Chondrocyte (in vitro differentiated cells): ENCODE measurements around the gene SH3BP1. TPM values are rescaled to one million over a fixed set of nuclear protein-coding genes. Genes with fewer than 3 reads are reported as not detected.
A peak's percentile ranks its signal among the peaks of the same experiment; 100 is the strongest.

Experiments used
- DNase-seq: peaks from one replicate; pipeline ENCODE4 v3.0.0; 2021; ENCODE audit warnings: mixed read lengths, low spot score
- H3K27ac Mint-ChIP-seq: one replicate; pipeline ENCODE4 v1.8.0; 2021; ENCODE audit warnings: mild to moderate bottlenecking, moderate library complexity, mixed read lengths; ENCODE audit not compliant: unreplicated experiment
- H3K27me3 Mint-ChIP-seq: 2 replicates; pipeline ENCODE4 v1.8.0; 2021; ENCODE audit warnings: low read depth, mixed read lengths
- H3K36me3 Mint-ChIP-seq: 2 replicates; pipeline ENCODE4 v1.8.0; 2021; ENCODE audit warnings: low read depth, mixed read lengths
- H3K4me1 Mint-ChIP-seq: 2 replicates; pipeline ENCODE4 v1.8.0; 2021; ENCODE audit warnings: low read depth, mild to moderate bottlenecking, mixed read lengths
- H3K4me3 Mint-ChIP-seq: one replicate; pipeline ENCODE4 v1.8.0; 2021; ENCODE audit warnings: mild to moderate bottlenecking, moderate library complexity, mixed read lengths; ENCODE audit not compliant: unreplicated experiment
- H3K9me3 Mint-ChIP-seq: 2 replicates; pipeline ENCODE4 v1.8.0; 2021; ENCODE audit warnings: low read depth, mixed read lengths
- CTCF ChIP-seq: fragments of 200-600 bp; sonication (generic); IDR thresholded peaks from 2 replicates; pipeline ENCODE4 v1.5.0; 2021; ENCODE audit warnings: antibody characterized with exemption, mild to moderate bottlenecking, moderate library complexity
- total RNA-seq: library from RNA; stranded (reverse); gene quantifications from 3 replicates; pipeline ENCODE4 v1.2.1, GENCODE V29; 2021

Gene SH3BP1
- total RNA-seq, 1 donor from 2014 or later, result 2.7 TPM

DNA sequence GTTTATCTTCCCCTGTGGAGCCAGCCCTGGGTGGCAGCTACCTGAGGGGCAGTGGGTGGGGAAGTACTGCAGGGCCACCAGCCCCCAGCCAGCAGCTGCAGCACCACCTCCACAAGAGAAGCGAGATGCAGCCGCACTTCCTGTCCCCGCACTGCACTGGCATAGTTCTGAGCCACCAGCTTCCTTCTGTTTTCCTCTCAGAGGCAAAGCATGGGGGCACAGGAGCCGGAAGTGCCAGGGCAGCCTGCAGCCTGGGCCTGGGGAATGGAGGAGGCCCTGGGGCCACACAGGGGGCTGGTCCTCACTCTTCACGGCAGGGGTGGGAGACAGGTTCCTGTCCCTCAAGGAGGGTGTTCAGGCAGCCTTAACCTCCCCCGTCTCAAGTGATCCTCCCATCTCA lies 11.9 kb upstream of the SH3BP1 start:
- no peak overlapping the region for H3K27ac Mint-ChIP-seq
- H3K9me3 Mint-ChIP-seq, result no peaks in the 10 kb centered on the region
- peaks cover 3% of the 10 kb centered on the region for H3K4me1 Mint-ChIP-seq
- no peak for TF ChIP-seq CTCF
- no peaks in the 10 kb centered on the region for H3K27me3 Mint-ChIP-seq
- H3K36me3 Mint-ChIP-seq, result peaks cover 9% of the 10 kb centered on the region
- DNase-seq, result no peak
- H3K4me3 Mint-ChIP-seq, result no peak overlapping the region

GRCh38 chr22:37628830-37629229 lies 10.6 kb upstream of the SH3BP1 start:
- Mint-ChIP-seq H3K4me3 (no peak overlapping the region), H3K4me1 (peaks cover 7% of the 10 kb centered on the region)
- TF ChIP-seq CTCF, result no peak

DNA sequence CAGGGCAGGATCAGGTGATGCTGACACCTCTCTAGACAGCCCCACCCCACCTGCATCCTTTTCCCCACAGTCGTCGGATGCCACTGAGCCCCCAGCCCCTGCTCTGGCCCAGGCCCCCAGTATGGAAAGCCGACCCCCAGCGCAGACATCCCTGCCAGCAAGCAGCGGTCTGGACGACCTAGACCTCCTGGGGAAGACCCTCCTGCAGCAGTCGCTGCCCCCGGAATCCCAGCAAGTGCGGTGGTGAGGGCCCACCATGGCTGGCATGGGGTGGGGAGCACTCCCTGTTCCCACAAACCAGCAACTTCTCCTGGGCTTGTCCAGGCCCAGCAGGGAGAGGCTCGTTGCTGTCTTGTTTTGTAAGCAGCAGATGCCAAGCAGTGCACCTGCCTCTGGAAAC lies 9.5 kb upstream of the SH3BP1 start:
- TF ChIP-seq CTCF, result no peak
- Mint-ChIP-seq H3K4me1 (peaks cover 18% of the 10 kb centered on the region), H3K27ac (no peak overlapping the region), H3K27me3 (no peaks in the 10 kb centered on the region), H3K36me3 (peaks cover 5% of the 10 kb centered on the region), H3K4me3 (no peak overlapping the region), H3K9me3 (no peaks in the 10 kb centered on the region)
- DNase-seq, result no peak

More at GRCh38 chr22:37628830-37629229, 10.6 kb upstream of the SH3BP1 start:
- no peak for DNase-seq
- Mint-ChIP-seq H3K9me3 (no peaks in the 10 kb centered on the region), H3K27ac (no peak overlapping the region), H3K27me3 (no peaks in the 10 kb centered on the region), H3K36me3 (peaks cover 6% of the 10 kb centered on the region)

GRCh38 chr22:37630839-37631435 lies 8.5 kb upstream of the SH3BP1 start:
- Mint-ChIP-seq H3K4me3 (no peak overlapping the region), H3K9me3 (no peaks in the 10 kb centered on the region), H3K36me3 (peaks cover 2% of the 10 kb centered on the region), H3K27me3 (no peaks in the 10 kb centered on the region), H3K4me1 (peaks cover 18% of the 10 kb centered on the region), H3K27ac (no peak overlapping the region)
- TF ChIP-seq CTCF, result no peak
- DNase-seq, result peak; percentile 89

DNA sequence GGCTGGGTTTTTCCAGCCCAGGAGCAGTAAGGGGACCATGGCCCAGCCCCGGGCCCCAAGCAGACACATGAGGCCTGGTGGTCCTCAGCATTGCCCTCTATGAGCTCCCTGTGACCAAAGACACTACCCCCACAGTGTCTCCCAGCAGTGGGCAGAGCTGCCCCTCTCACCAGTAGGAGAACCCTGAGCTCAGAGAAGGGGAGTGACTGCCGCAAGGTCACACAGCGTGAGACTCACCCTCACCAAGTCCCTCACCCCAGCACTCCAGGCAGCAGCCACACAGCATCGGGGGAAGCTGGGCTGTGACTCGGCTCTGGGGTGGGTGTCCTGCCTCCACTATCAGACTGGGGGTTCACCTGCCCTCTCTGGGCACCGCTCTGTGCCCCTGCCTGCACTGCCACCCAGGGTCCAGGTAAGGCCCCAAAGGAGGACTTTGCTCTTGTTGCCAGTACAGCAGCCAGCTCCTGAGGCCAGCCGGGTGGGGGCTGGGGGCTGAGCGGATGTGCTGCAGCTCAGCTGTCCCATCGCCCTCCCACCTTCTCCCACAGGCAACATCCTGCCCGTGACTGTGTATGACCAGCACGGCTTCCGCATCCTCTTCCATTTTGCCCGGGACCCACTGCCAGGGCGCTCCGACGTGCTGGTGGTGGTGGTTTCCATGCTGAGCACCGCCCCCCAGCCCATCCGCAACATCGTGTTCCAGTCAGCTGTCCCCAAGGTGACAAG lies 7.9 kb upstream of the SH3BP1 start:
- TF ChIP-seq CTCF, result no peak
- Mint-ChIP-seq H3K9me3 (no peaks in the 10 kb centered on the region), H3K4me1 (peaks cover 24% of the 10 kb centered on the region), H3K27me3 (no peaks in the 10 kb centered on the region), H3K27ac (no peak overlapping the region), H3K36me3 (peaks cover 2% of the 10 kb centered on the region), H3K4me3 (no peak overlapping the region)
- peak; percentile 60 for DNase-seq
